Spleen (tissue), 11 donors: ENCODE measurements around the gene USP36. TPM values are rescaled to one million over a fixed set of nuclear protein-coding genes. Genes with fewer than 3 reads are reported as not detected.
A peak's percentile ranks its signal among the peaks of the same experiment; 100 is the strongest.
"Not testable (repeated sequence)": the region's sequence is repeated elsewhere in the genome, so short reads cannot be mapped to it uniquely, and the experiment has no call there.

Source experiments
- DNase-seq: peaks from one replicate; pipeline ENCODE4 v3.0.0-alpha.2; 2020
- H3K27ac ChIP-seq, 8 donors: fragments of 200-600 bp; sonication (generic) in 7 of 8; 1 replicate in 4 of 8; 2 replicates in 4 of 8; pipeline versions ENCODE4 v1.5.0 to v1.8.0; 2016 to 2021; ENCODE audit warnings: inconsistent platforms in 4 of 8, mild to moderate bottlenecking in 4 of 8, moderate library complexity in 1 of 8
- H3K27me3 ChIP-seq, 7 donors: fragments of 200-600 bp; sonication (generic) in 6 of 7; replicated peaks in 1 of 7; 1 replicate in 4 of 7; 2 replicates in 3 of 7; pipeline versions ENCODE4 v1.5.0 to v1.8.0; 2016 to 2021; ENCODE audit warnings: inconsistent platforms in 3 of 7, mild to moderate bottlenecking in 1 of 7
- H3K36me3 ChIP-seq, 6 donors: fragments of 200-600 bp; sonication (generic) in 5 of 6; 1 replicate in 4 of 6; 2 replicates in 2 of 6; pipeline versions ENCODE4 v1.5.0 to v1.8.0; 2016 to 2021; ENCODE audit warnings: inconsistent platforms in 2 of 6
- H3K4me1 ChIP-seq, 6 donors: fragments of 200-600 bp; sonication (generic) in 5 of 6; 1 replicate in 3 of 6; 2 replicates in 3 of 6; pipeline versions ENCODE4 v1.5.0 to v1.8.0; 2016 to 2021; ENCODE audit warnings: inconsistent platforms in 3 of 6
- H3K4me3 ChIP-seq, 8 donors: fragments of 200-600 bp; sonication (generic) in 7 of 8; 1 replicate in 4 of 8; 2 replicates in 4 of 8; pipeline versions ENCODE4 v1.5.0 to v1.8.0; 2016 to 2021; ENCODE audit warnings: inconsistent platforms in 4 of 8, mild to moderate bottlenecking in 4 of 8, moderate library complexity in 2 of 8
- H3K9me3 ChIP-seq, 8 donors: fragments of 200-600 bp; sonication (generic) in 7 of 8; 1 replicate in 4 of 8; 2 replicates in 4 of 8; pipeline versions ENCODE4 v1.5.0 to v1.8.0; 2016 to 2021; ENCODE audit warnings: inconsistent platforms in 4 of 8
- POLR2A ChIP-seq, 3 donors: fragments of 450-650 bp; IDR thresholded peaks; one replicate each; pipeline ENCODE4 v1.5.1; 2017; ENCODE audit warnings: antibody characterized with exemption in 3 of 3, mild to moderate bottlenecking in 1 of 3
- POLR2AphosphoS5 ChIP-seq, 3 donors: sonication (generic); formaldehyde crosslinking; IDR thresholded peaks; one replicate each; pipeline ENCODE4 v1.5.1; 2017; ENCODE audit warnings: antibody characterized with exemption in 3 of 3
- WGBS, 5 donors: extraction: QIAGEN DNeasy Blood & Tissue Kit in 3 of 5; methylation state at CpG; one replicate each; pipeline versions ENCODE4 v1.1.5 to v1.1.7; 2013 to 2018; 5-methylcytosine and 5-hydroxymethylcytosine counted together
- intact Hi-C: fragments of 100-400 bp; cut with DNase I; formaldehyde crosslinking; loops from one replicate; pipeline ENCODE4 v1.15.0; 2023; ENCODE audit warnings: low total_unique reads
- polyA plus RNA-seq, 3 donors: library from polyadenylated mRNA; stranded (reverse); fragments of 200-250 nt; gene quantifications; one replicate each; pipeline ENCODE4 v1.2.1, GENCODE V29; 2013
- total RNA-seq, 7 donors: library from RNA; depleted of rRNA in 3 of 7; stranded (reverse); fragments of >200 nt in 3 of 7; fragmentation: NEBNext Ultra II Directional in 4 of 7; extraction: Animal tissue kit (Norgen Biotek cat#: 25700) in 4 of 7; gene quantifications; one replicate each; pipeline versions ENCODE4 v1.1.0 to v1.2.1, GENCODE V29; 2016 to 2021
- TF ChIP-seq, protein P1 (sequence below), 11 experiments: fragments of 200-600 bp in 7 of 11; fragments of 450-650 bp in 4 of 11; sonication (generic) in 4 of 11; IDR thresholded peaks in 8 of 11; conservative IDR thresholded peaks in 3 of 11; 1 replicate in 7 of 11; 2 replicates in 4 of 11; pipeline versions ENCODE4 v1.4.0 to v1.8.0; 2016 to 2021; ENCODE audit warnings: antibody characterized with exemption in 11 of 11, inconsistent platforms in 4 of 11, mild to moderate bottlenecking in 1 of 11
- donor health status: healthy with polysubstance abuse.
- donor health status: DM: no; HTN: no; CAD: no; lungs with moderate emphysema.
- donor health status: DM: no; HTN: no; CAD: no.
- donor health status: Bipolar disorder and iron deficiency.
- donor health status: healthy.
- donor health status: DM: no; HTN: no; CAD: no.
- donor health status: DM: yes; HTN: yes; CAD: no.

USP36 gene
- total and polyA plus RNA-seq, 10 donors: 13.4 to 95.0 (median 51.6) TPM

GRCh38 chr17:78878261-78878660 is 37.6 kb upstream of the USP36 start:
- H3K27ac ChIP-seq: peak overlapping the region in 4 of 8 donors; percentile 91 to 97 (median 96)
- WGBS, 5 donors: 74 to 91% (median 87%) methylated on average over 11 to 15 of the region's 15 CpGs
- H3K4me3 ChIP-seq: no peak overlapping the region
- TF ChIP-seq POLR2AphosphoS5 (IDR thresholded peaks at IDR 0.05) (no peak), POLR2A (IDR thresholded peaks at IDR 0.05) (no peak)
- TF ChIP-seq, protein P1, sequence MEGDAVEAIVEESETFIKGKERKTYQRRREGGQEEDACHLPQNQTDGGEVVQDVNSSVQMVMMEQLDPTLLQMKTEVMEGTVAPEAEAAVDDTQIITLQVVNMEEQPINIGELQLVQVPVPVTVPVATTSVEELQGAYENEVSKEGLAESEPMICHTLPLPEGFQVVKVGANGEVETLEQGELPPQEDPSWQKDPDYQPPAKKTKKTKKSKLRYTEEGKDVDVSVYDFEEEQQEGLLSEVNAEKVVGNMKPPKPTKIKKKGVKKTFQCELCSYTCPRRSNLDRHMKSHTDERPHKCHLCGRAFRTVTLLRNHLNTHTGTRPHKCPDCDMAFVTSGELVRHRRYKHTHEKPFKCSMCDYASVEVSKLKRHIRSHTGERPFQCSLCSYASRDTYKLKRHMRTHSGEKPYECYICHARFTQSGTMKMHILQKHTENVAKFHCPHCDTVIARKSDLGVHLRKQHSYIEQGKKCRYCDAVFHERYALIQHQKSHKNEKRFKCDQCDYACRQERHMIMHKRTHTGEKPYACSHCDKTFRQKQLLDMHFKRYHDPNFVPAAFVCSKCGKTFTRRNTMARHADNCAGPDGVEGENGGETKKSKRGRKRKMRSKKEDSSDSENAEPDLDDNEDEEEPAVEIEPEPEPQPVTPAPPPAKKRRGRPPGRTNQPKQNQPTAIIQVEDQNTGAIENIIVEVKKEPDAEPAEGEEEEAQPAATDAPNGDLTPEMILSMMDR (IDR thresholded peaks at IDR 0.05 in 8 of 11, conservative IDR thresholded peaks at IDR 0.05 in 3 of 11): no peak
- peaks cover 46 to 99% (median 64%) of the 10 kb centered on the region in 6 donors for H3K4me1 ChIP-seq
- H3K36me3 ChIP-seq: peaks cover 0 to 22% (median 0%) of the 10 kb centered on the region in 6 donors
- DNase-seq: no peak
- peaks cover 0 to 10% (median 0%) of the 10 kb centered on the region in 7 donors for H3K27me3 ChIP-seq
- H3K9me3 ChIP-seq: no peaks in the 10 kb centered on the region
- intact Hi-C loops: loop anchor here (10.0 kb wide), 1 partner anchor 47 kb away; the partner anchor contains the start of gene TIMP2

DNA sequence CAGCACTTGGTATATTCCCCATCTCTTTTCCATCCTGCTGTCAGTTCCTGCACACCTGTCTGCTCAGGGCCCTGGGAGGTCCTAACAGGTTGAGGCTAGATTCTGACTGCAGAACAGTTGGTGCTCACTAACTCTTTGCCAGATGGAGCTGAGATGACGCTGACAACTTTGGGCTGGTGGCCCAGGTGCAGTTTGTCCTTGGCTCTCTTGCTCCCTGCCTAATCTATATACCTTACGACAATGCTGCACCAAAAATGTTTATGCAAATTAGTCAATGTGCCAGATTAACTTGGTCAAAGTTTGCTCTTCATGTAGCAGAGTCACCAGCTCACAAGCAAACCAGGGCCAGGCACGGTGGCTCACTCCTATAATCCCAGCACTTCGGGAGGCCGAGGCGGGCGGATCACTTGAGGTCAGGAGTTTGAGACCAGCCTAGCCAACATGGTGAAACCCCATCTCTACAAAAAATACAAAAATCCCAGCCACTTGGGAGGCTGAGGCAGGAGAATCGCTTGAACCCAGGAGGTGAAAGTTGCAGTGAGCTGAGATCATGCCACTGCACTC is 36.4 kb upstream of the USP36 start:
- Histone ChIP-seq H3K4me1 (peaks cover 33 to 97% (median 55%) of the 10 kb centered on the region in 6 donors), H3K27ac (peak overlapping the region in 4 of 8 donors; percentile 36 to 97 (median 68)), H3K36me3 (peaks cover 0 to 34% (median 0%) of the 10 kb centered on the region in 6 donors)
- intact Hi-C loops: loop anchor here (10.0 kb wide), 1 partner anchor 48 kb away; the partner anchor contains the start of gene TIMP2
- not testable (repeated sequence) for DNase-seq, H3K27me3 ChIP-seq, H3K4me3 ChIP-seq, H3K9me3 ChIP-seq
- 88 to 97% (median 89%) methylated on average over 8 of the region's 8 CpGs for WGBS, 5 donors

GRCh38 chr17:78876094-78876597 is 35.5 kb upstream of the USP36 start:
- Histone ChIP-seq H3K36me3 (peaks cover 0 to 39% (median under 1%) of the 10 kb centered on the region in 6 donors), H3K27me3 (peaks cover 0 to 7% (median 0%) of the 10 kb centered on the region in 7 donors), H3K27ac (peak overlapping the region in 7 of 8 donors; percentile 4 to 97 (median 65)), H3K4me3 (no peak overlapping the region), H3K4me1 (peaks cover 24 to 88% (median 48%) of the 10 kb centered on the region in 6 donors), H3K9me3 (no peaks in the 10 kb centered on the region)
- no peak for DNase-seq
- TF ChIP-seq POLR2AphosphoS5 (IDR thresholded peaks at IDR 0.05): peak in 1 of 3 donors; percentile 1
- TF ChIP-seq, protein P1 (IDR thresholded peaks at IDR 0.05 in 8 of 11, conservative IDR thresholded peaks at IDR 0.05 in 3 of 11): no peak
- intact Hi-C loops: loop anchor here (10.0 kb wide), 1 partner anchor 49 kb away; the partner anchor contains the start of gene TIMP2
- WGBS, 5 donors: 36 to 62% (median 58%) methylated on average over 7 of the region's 7 CpGs

DNA sequence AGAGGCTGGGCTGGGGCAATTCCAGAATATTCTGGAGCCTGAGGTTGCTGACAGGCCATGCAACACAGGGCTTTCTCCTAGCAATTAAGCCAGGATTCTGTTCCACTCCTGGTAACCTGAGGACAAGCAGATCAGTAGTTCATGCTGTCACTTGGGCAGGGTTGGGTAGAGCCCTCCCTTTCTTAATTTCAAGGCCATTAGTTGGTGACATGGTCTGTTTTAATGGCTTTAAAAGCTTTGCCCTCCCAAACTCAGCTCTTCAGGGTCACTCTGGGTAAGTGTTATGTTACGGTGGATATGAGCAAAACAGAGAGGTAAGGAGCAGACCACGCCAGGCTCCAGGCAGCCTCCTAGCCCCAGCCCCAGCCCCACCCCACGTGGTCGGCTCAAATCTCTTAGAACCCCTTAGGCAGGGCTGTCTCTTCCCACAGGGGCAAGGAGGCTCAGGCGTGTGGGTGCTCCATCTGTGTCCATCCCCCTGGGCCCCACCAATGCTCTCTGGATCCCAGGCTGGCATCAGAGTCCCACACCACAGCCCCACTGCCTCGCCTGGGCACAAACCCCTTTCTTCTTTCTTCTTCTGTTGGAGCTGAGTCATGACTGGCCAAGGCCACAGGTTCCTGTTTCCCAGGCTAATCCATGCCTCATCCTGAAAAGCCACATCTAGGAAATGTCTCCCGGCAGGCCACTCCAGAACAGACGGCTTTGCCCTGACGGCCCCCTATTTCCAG is 34.9 kb upstream of the USP36 start:
- WGBS, 5 donors: 28 to 50% (median 37%) methylated on average over 9 of the region's 9 CpGs
- Histone ChIP-seq H3K36me3 (peaks cover 0 to 44% (median 5%) of the 10 kb centered on the region in 6 donors), H3K4me1 (peaks cover 22 to 82% (median 42%) of the 10 kb centered on the region in 6 donors), H3K9me3 (no peaks in the 10 kb centered on the region), H3K4me3 (no peak overlapping the region), H3K27ac (peak overlapping the region in 7 of 8 donors; percentile 4 to 97 (median 65)), H3K27me3 (peaks cover 0 to 7% (median 0%) of the 10 kb centered on the region in 7 donors)
- no peak for DNase-seq
- intact Hi-C loops: loop anchor here (10.0 kb wide), 1 partner anchor 49 kb away; the partner anchor contains the start of gene TIMP2
- TF ChIP-seq POLR2A (IDR thresholded peaks at IDR 0.05): no peak
- TF ChIP-seq POLR2AphosphoS5 (IDR thresholded peaks at IDR 0.05): peak in 2 of 3 donors; percentile 9 to 46
- TF ChIP-seq, protein P1 (IDR thresholded peaks at IDR 0.05 in 8 of 11, conservative IDR thresholded peaks at IDR 0.05 in 3 of 11): no peak
